GM13977 (cell line): ENCODE data around the gene GAGE10.

Source experiments
- DNase-seq: peaks from one replicate; pipeline ENCODE4 v3.0.0; 2012; ENCODE audit warnings: low spot score
- CTCF ChIP-seq: IDR thresholded peaks from 2 replicates; pipeline ENCODE4 v1.5.1; 2012; ENCODE audit warnings: mild to moderate bottlenecking, control low read depth; ENCODE audit not compliant: insufficient read depth; ENCODE audit errors: extremely low read depth, missing control alignments
- in situ Hi-C: fragments of 300-500 bp; cut with MboI; formaldehyde crosslinking; loops from one replicate; pipeline ENCODE4 v1.12.0; 2022; ENCODE audit warnings: low sequenced_read_pairs, low pct_unique_long_range_greater_than_20kb, mixed read lengths, inconsistent platforms; ENCODE audit not compliant: unreplicated experiment

Gene GAGE10, protein sequence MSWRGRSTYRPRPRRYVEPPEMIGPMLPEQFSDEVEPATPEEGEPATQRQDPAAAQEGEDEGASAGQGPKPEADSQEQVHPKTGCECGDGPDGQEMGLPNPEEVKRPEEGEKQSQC

GRCh38 chrX:49303346-49303745, at the start of gene GAGE10:
GAGE10 (plus strand) TSS chrX:49303646; CDS start chrX:49304860, 1,214 bp downstream.
- no peak for TF ChIP-seq CTCF
- no peak for DNase-seq
- in situ Hi-C loops = no loop called here

DNA sequence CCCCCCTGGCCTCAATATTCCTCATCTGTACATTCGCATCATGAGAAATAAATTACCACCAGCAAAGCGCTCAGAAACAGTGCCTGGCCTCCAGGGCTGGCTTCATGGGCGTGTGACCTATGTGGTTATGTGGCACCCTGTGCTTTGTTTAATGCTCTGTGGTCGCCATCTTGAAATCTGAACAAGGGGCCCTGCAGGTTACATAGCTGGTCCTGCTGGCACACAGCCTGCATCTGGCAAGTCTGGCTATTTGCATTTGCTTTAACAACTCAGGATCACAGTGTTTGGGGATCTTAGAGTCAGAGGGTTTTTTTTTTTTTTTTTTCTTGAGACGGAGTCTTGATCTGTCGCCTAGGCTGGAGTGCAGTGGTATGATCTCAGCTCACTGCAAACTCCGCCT, 48.8 kb upstream of the GAGE10 start:
- TF ChIP-seq CTCF = no peak
- in situ Hi-C loops = no loop called here
- DNase-seq = no peak

DNA sequence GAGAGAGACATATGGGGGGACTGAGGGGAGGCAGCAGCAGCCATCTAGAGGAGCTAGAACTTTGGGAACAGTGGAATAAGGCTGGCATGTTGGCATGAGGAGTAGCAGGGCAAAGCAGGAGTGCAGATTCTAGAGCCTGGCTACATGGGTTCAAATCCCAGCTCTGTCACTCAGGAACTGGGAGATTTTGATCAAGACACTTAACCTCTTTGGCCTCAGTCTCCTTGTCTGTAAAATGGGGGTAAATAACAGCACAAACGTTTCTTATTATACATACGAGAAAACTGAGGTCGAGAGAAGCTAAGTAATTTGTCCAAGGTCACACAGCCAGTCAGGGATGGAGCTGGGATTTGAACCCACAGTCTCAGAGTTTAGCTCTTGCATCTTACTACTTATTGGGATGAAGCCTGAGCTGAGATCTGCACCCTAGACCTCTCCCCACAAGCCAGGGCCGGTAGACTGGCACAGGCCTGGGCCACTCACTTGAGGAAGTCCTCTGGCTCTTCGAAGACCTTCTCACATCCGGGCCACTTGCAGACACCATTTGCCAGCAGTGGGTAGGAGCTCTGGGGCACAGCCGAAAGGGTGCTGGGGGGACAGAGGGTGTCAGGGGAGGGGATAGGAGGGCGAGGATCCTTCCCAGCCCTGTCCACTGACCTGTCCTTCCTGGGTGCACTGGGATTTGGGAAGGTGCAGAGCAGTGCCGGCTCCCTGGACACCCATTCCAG, 47.0 kb upstream of the GAGE10 start:
- no peak for TF ChIP-seq CTCF
- in situ Hi-C loops = no loop called here
- no peak for DNase-seq

- in situ Hi-C loops = no loop called here
- no peak for TF ChIP-seq CTCF
- DNase-seq = no peak
Observed at GRCh38 chrX:49257074-49257790, 46.2 kb upstream of the GAGE10 start.

- no peak for TF ChIP-seq CTCF
Observed at GRCh38 chrX:49257846-49258748, 45.3 kb upstream of the GAGE10 start.

GRCh38 chrX:49258749-49259124, 44.7 kb upstream of the GAGE10 start:
- no peak for DNase-seq
- no peak for TF ChIP-seq CTCF
- in situ Hi-C loops = no loop called here

More at GRCh38 chrX:49257846-49258748, 45.3 kb upstream of the GAGE10 start:
- in situ Hi-C loops = no loop called here
- DNase-seq = no peak
